ENCODE results near the gene METTL25. TPM values are rescaled to one million over a fixed set of nuclear protein-coding genes. Genes with fewer than 3 reads are reported as not detected.

The METTL25 gene
- total RNA-seq, 1 experiment from 2014 or later, result 6.3 TPM

- H3K9me3 Mint-ChIP-seq, result no peaks in the 10 kb centered on the region
- H3K4me1 Mint-ChIP-seq, result no peaks in the 10 kb centered on the region
- H3K36me3 Mint-ChIP-seq, result no peaks in the 10 kb centered on the region
- no peak for TF ChIP-seq TEAD1 (CRISPR knock-in tag; IDR thresholded peaks at IDR 0.05)
- CTCF ChIA-PET, result interaction anchor here (1.1 kb wide), 1 partner anchor 98 kb away, joined by 3 read pairs; the partner anchor contains the start of genes CCDC59 and METTL25
- no peak for DNase-seq (ENCODE audit: low spot score)
- H3K27ac Mint-ChIP-seq, result no peak overlapping the region
- no peaks in the 10 kb centered on the region for H3K27me3 Mint-ChIP-seq (ENCODE audit: low read depth)
- H3K4me3 Mint-ChIP-seq, result no peak overlapping the region
- no peak for ATAC-seq
- POLR2A ChIA-PET, result no interaction called here
Observed at GRCh38 chr12:82456633-82457032, 98.3 kb downstream of the METTL25 start.

GRCh38 chr12:82458101-82458500 lies 99.8 kb downstream of the METTL25 start:
- Mint-ChIP-seq H3K4me1 (no peaks in the 10 kb centered on the region), H3K4me3 (no peak overlapping the region), H3K9me3 (no peaks in the 10 kb centered on the region), H3K36me3 (no peaks in the 10 kb centered on the region), H3K27ac (no peak overlapping the region), H3K27me3 (ENCODE audit: low read depth) (no peaks in the 10 kb centered on the region)
- DNase-seq (ENCODE audit: low spot score), result no peak
- ATAC-seq, result no peak
- TF ChIP-seq ZNF219 (CRISPR knock-in tag; IDR thresholded peaks at IDR 0.05; ENCODE audit: borderline replicate concordance), result no peak
- TF ChIP-seq ZSCAN18 (CRISPR knock-in tag; IDR thresholded peaks at IDR 0.05), result no peak
- no peak for TF ChIP-seq MLX (CRISPR knock-in tag; IDR thresholded peaks at IDR 0.05)
- TF ChIP-seq ZNF423 (CRISPR knock-in tag; IDR thresholded peaks at IDR 0.05), result no peak
- TF ChIP-seq GTF2I (CRISPR knock-in tag; conservative IDR thresholded peaks at IDR 0.05), result no peak
- no peak for TF ChIP-seq NR2C2 (CRISPR knock-in tag; IDR thresholded peaks at IDR 0.05)
- no peak for TF ChIP-seq AFF4 (CRISPR knock-in tag; IDR thresholded peaks at IDR 0.05; ENCODE audit: borderline replicate concordance)
- TF ChIP-seq CDX4 (CRISPR knock-in tag; IDR thresholded peaks at IDR 0.05; ENCODE audit: borderline replicate concordance), result no peak
- CTCF ChIA-PET, result interaction anchor here (1.1 kb wide), 1 partner anchor 100 kb away, joined by 3 read pairs; the partner anchor contains the start of genes CCDC59 and METTL25
- POLR2A ChIA-PET, result no interaction called here

- ChIA-PET POLR2A (no interaction called here), CTCF (no interaction called here)
- DNase-seq (ENCODE audit: low spot score), result no peak
- no peaks in the 10 kb centered on the region for H3K27me3 Mint-ChIP-seq (ENCODE audit: low read depth)
- no peaks in the 10 kb centered on the region for H3K36me3 Mint-ChIP-seq
- no peak overlapping the region for H3K4me3 Mint-ChIP-seq
- no peak for ATAC-seq
- H3K27ac Mint-ChIP-seq, result no peak overlapping the region
- no peaks in the 10 kb centered on the region for H3K4me1 Mint-ChIP-seq
- H3K9me3 Mint-ChIP-seq, result no peaks in the 10 kb centered on the region
- no peak for TF ChIP-seq ZNF425 (CRISPR knock-in tag; conservative IDR thresholded peaks at IDR 0.05)
- TF ChIP-seq SMAD3 (CRISPR knock-in tag; IDR thresholded peaks at IDR 0.05; ENCODE audit: borderline replicate concordance), result no peak
- no peak for TF ChIP-seq OVOL2 (CRISPR knock-in tag; IDR thresholded peaks at IDR 0.05; ENCODE audit: borderline replicate concordance)
- TF ChIP-seq GABPB1 (CRISPR knock-in tag; IDR thresholded peaks at IDR 0.05), result no peak
- TF ChIP-seq ZNF281 (CRISPR knock-in tag; IDR thresholded peaks at IDR 0.05), result no peak
- no peak for TF ChIP-seq ZNF138 (CRISPR knock-in tag; conservative IDR thresholded peaks at IDR 0.05)
- no peak for TF ChIP-seq IRF2 (CRISPR knock-in tag; IDR thresholded peaks at IDR 0.05; ENCODE audit: borderline replicate concordance, low read depth)
- no peak for TF ChIP-seq ZNF671 (CRISPR knock-in tag; IDR thresholded peaks at IDR 0.05)
- no peak for TF ChIP-seq ZNF317 (CRISPR knock-in tag; IDR thresholded peaks at IDR 0.05; ENCODE audit: borderline replicate concordance, low read depth)
- TF ChIP-seq ZNF263 (CRISPR knock-in tag; IDR thresholded peaks at IDR 0.05; ENCODE audit: low read depth), result no peak
- TF ChIP-seq EMX1 (CRISPR knock-in tag; IDR thresholded peaks at IDR 0.05), result no peak
- TF ChIP-seq NR2C2 (CRISPR knock-in tag; IDR thresholded peaks at IDR 0.05), result no peak
- TF ChIP-seq FOXP1 (CRISPR knock-in tag; IDR thresholded peaks at IDR 0.05; ENCODE audit: borderline replicate concordance), result no peak
- TF ChIP-seq TP53 (CRISPR knock-in tag; IDR thresholded peaks at IDR 0.05), result no peak
Observed at GRCh38 chr12:82461393-82461792, 103.1 kb downstream of the METTL25 start.

Measured in WTC11 (cell line).